ENCODE measurements around the gene SMARCC2. TPM values are rescaled to one million over a fixed set of nuclear protein-coding genes. Genes with fewer than 3 reads are reported as not detected.

Gene SMARCC2
- total RNA-seq, 2 experiments from 2014 or later, result 162 to 174 TPM

- Mint-ChIP-seq H3K27ac (peak overlapping the region; percentile 97), H3K27me3 (no peaks in the 10 kb centered on the region), H3K4me1 (peaks cover 54% of the 10 kb centered on the region), H3K9me3 (no peaks in the 10 kb centered on the region), H3K4me3 (peak overlapping the region; percentile 100), H3K36me3 (peaks cover 49% of the 10 kb centered on the region)
- DNase-seq, result peak; percentile 84
- POLR2A ChIA-PET, result interaction anchor here (1.1 to 8.4 kb wide), 11 partner anchors 9 to 230 kb away, joined by 4 to 145 read pairs (median 30); partner anchors contain the start of genes MYL6, MYL6B, RAB5B and RNF41
- peak; percentile 40 for ATAC-seq (ENCODE audit: low read depth)
Measured at GRCh38 chr12:56129206-56129941, 59.9 kb downstream of the SMARCC2 start.

GRCh38 chr12:56128670-56129205, 60.5 kb downstream of the SMARCC2 start:
- DNase-seq (no peak), ATAC-seq (ENCODE audit: low read depth) (no peak)
- Mint-ChIP-seq H3K4me1 (peaks cover 56% of the 10 kb centered on the region), H3K36me3 (peaks cover 42% of the 10 kb centered on the region), H3K27me3 (no peaks in the 10 kb centered on the region), H3K9me3 (no peaks in the 10 kb centered on the region), H3K27ac (peak overlapping the region; percentile 97), H3K4me3 (peak overlapping the region; percentile 100)
- POLR2A ChIA-PET, result interaction anchor here (0.6 to 8.4 kb wide), 17 partner anchors 10 to 231 kb away, joined by 3 to 145 read pairs (median 12); partner anchors contain the start of genes MYL6, MYL6B, PA2G4 and RAB5B

GRCh38 chr12:56127888-56128669, 61.2 kb downstream of the SMARCC2 start, which contains the start of gene ESYT1:
Gene ESYT1 (plus strand): TSS chr12:56128267. CDS start chr12:56128320, 53 bp downstream.
- no peaks in the 10 kb centered on the region for H3K9me3 Mint-ChIP-seq

GRCh38 chr12:56127485-56127887, 61.8 kb downstream of the SMARCC2 start:
- ATAC-seq (ENCODE audit: low read depth) (no peak), DNase-seq (no peak)
- Mint-ChIP-seq H3K4me1 (peaks cover 54% of the 10 kb centered on the region), H3K36me3 (peaks cover 34% of the 10 kb centered on the region), H3K27me3 (no peaks in the 10 kb centered on the region), H3K4me3 (peak overlapping the region; percentile 100), H3K9me3 (no peaks in the 10 kb centered on the region), H3K27ac (peak overlapping the region; percentile 97)
- POLR2A ChIA-PET, result interaction anchor here (0.5 to 8.4 kb wide), 22 partner anchors 9 to 396 kb away, joined by 3 to 145 read pairs (median 8); partner anchors contain the start of genes MYL6, MYL6B, PA2G4 and RAB5B

More at GRCh38 chr12:56127888-56128669, 61.2 kb downstream of the SMARCC2 start, which contains the start of gene ESYT1:
- DNase-seq (peak; percentile 91), ATAC-seq (ENCODE audit: low read depth) (peak; percentile 89)
- H3K4me1 Mint-ChIP-seq, result peaks cover 55% of the 10 kb centered on the region
- POLR2A ChIA-PET, result interaction anchor here (0.5 to 8.4 kb wide), 24 partner anchors 8 to 396 kb away, joined by 3 to 145 read pairs (median 6); partner anchors contain the start of genes MYL6, MYL6B, PA2G4 and RAB5B
- peaks cover 37% of the 10 kb centered on the region for H3K36me3 Mint-ChIP-seq
- no peaks in the 10 kb centered on the region for H3K27me3 Mint-ChIP-seq
- H3K4me3 Mint-ChIP-seq, result peak within 1 kb of the TSS; percentile 100
- H3K27ac Mint-ChIP-seq, result peak within 1 kb of the TSS; percentile 97

GRCh38 chr12:56126732-56127239, 62.5 kb downstream of the SMARCC2 start:
- H3K9me3 Mint-ChIP-seq, result no peaks in the 10 kb centered on the region
- DNase-seq, result no peak
- POLR2A ChIA-PET, result interaction anchor here (0.9 to 8.4 kb wide), 9 partner anchors 9 to 165 kb away, joined by 3 to 145 read pairs (median 10); partner anchors contain the start of genes MYL6, MYL6B, PA2G4 and RPL41
- peak overlapping the region; percentile 97 for H3K27ac Mint-ChIP-seq
- peaks cover 47% of the 10 kb centered on the region for H3K4me1 Mint-ChIP-seq
- no peak for ATAC-seq (ENCODE audit: low read depth)
- H3K36me3 Mint-ChIP-seq, result peaks cover 27% of the 10 kb centered on the region
- H3K27me3 Mint-ChIP-seq, result no peaks in the 10 kb centered on the region
- peak overlapping the region; percentile 100 for H3K4me3 Mint-ChIP-seq

- H3K4me3 Mint-ChIP-seq, result no peak overlapping the region
- POLR2A ChIA-PET, result interaction anchor here (0.5 to 8.4 kb wide), 5 partner anchors 38 to 131 kb away, joined by 3 to 145 read pairs (median 5); partner anchors contain the start of genes MYL6, RNF41 and SMARCC2
- H3K27ac Mint-ChIP-seq, result peak overlapping the region; percentile 0
- H3K36me3 Mint-ChIP-seq, result peaks cover 6% of the 10 kb centered on the region
- peaks cover 38% of the 10 kb centered on the region for H3K4me1 Mint-ChIP-seq
- no peaks in the 10 kb centered on the region for H3K9me3 Mint-ChIP-seq
- ATAC-seq (ENCODE audit: low read depth) (no peak), DNase-seq (no peak)
- no peaks in the 10 kb centered on the region for H3K27me3 Mint-ChIP-seq
Measured at GRCh38 chr12:56124133-56124532, 65.2 kb downstream of the SMARCC2 start.

GRCh38 chr12:56122637-56123036, 66.6 kb downstream of the SMARCC2 start:
- ATAC-seq (ENCODE audit: low read depth), result no peak
- peak overlapping the region; percentile 3 for H3K27ac Mint-ChIP-seq

GRCh38 chr12:56121204-56121870, 67.9 kb downstream of the SMARCC2 start:
- Mint-ChIP-seq H3K9me3 (no peaks in the 10 kb centered on the region), H3K4me3 (no peak overlapping the region), H3K27ac (no peak overlapping the region), H3K4me1 (peaks cover 35% of the 10 kb centered on the region), H3K27me3 (no peaks in the 10 kb centered on the region), H3K36me3 (peaks cover 12% of the 10 kb centered on the region)
- ATAC-seq (ENCODE audit: low read depth), result no peak
- DNase-seq, result no peak
- POLR2A ChIA-PET, result interaction anchor here (4.5 kb wide), 1 partner anchor 67 kb away, joined by 66 read pairs; the partner anchor contains the start of gene SMARCC2

More at GRCh38 chr12:56122637-56123036, 66.6 kb downstream of the SMARCC2 start:
- peaks cover 47% of the 10 kb centered on the region for H3K4me1 Mint-ChIP-seq
- H3K36me3 Mint-ChIP-seq, result peaks cover 3% of the 10 kb centered on the region
- no peak for DNase-seq
- POLR2A ChIA-PET, result interaction anchor here (0.6 to 8.4 kb wide), 2 partner anchors 39 to 62 kb away, joined by 3 to 145 read pairs; partner anchors contain the start of gene MYL6
- no peaks in the 10 kb centered on the region for H3K27me3 Mint-ChIP-seq
- no peak overlapping the region for H3K4me3 Mint-ChIP-seq
- H3K9me3 Mint-ChIP-seq, result no peaks in the 10 kb centered on the region

- DNase-seq (no peak), ATAC-seq (ENCODE audit: low read depth) (no peak)
- Mint-ChIP-seq H3K27me3 (no peaks in the 10 kb centered on the region), H3K4me3 (no peak overlapping the region), H3K36me3 (peaks cover 12% of the 10 kb centered on the region), H3K4me1 (peaks cover 31% of the 10 kb centered on the region), H3K27ac (peak overlapping the region; percentile 3), H3K9me3 (no peaks in the 10 kb centered on the region)
- POLR2A ChIA-PET, result interaction anchor here (1.1 to 4.5 kb wide), 5 partner anchors 9 to 69 kb away, joined by 3 to 66 read pairs (median 7); partner anchors contain the start of genes ESYT1 and SMARCC2
Measured at GRCh38 chr12:56120158-56120846, 69.0 kb downstream of the SMARCC2 start.

- ATAC-seq (ENCODE audit: low read depth) (no peak), DNase-seq (no peak)
- H3K4me3 Mint-ChIP-seq, result peak overlapping the region; percentile 98
- no peaks in the 10 kb centered on the region for H3K27me3 Mint-ChIP-seq
- POLR2A ChIA-PET, result interaction anchor here (1.1 to 5.3 kb wide), 12 partner anchors 10 to 148 kb away, joined by 3 to 111 read pairs (median 12); partner anchors contain the start of genes ANKRD52, COQ10A, ESYT1 and MYL6
- H3K27ac Mint-ChIP-seq, result peak overlapping the region; percentile 99
- H3K4me1 Mint-ChIP-seq, result peaks cover 28% of the 10 kb centered on the region
- no peaks in the 10 kb centered on the region for H3K9me3 Mint-ChIP-seq
- peaks cover 12% of the 10 kb centered on the region for H3K36me3 Mint-ChIP-seq
Measured at GRCh38 chr12:56119361-56119796, 69.9 kb downstream of the SMARCC2 start.

- H3K36me3 Mint-ChIP-seq, result peaks cover 18% of the 10 kb centered on the region
- peak overlapping the region; percentile 99 for H3K27ac Mint-ChIP-seq
- no peaks in the 10 kb centered on the region for H3K9me3 Mint-ChIP-seq
- POLR2A ChIA-PET, result interaction anchor here (0.6 to 5.3 kb wide), 37 partner anchors 10 to 390 kb away, joined by 3 to 111 read pairs (median 4); partner anchors contain the start of genes ANKRD52, CNPY2, COQ10A and DNAJC14
- no peak for DNase-seq
- H3K27me3 Mint-ChIP-seq, result no peaks in the 10 kb centered on the region
- peaks cover 26% of the 10 kb centered on the region for H3K4me1 Mint-ChIP-seq
- no peak for ATAC-seq (ENCODE audit: low read depth)
- peak overlapping the region; percentile 98 for H3K4me3 Mint-ChIP-seq
Measured at GRCh38 chr12:56118688-56119357, 70.5 kb downstream of the SMARCC2 start.

Measured in activated naive CD8-positive, alpha-beta T cell treated with anti-CD3 and anti-CD28 coated beads, Interleukin-2, amount 10 ng/mL, durations not matched to agents 7 days and 5 days (primary cell).